GM18505 (cell line): ENCODE measurements around the gene COX6B1.
A peak's percentile ranks its signal among the peaks of the same experiment; 100 is the strongest.

Experiments used
- ATAC-seq: cut with Tn5 transposase; IDR thresholded peaks from one replicate; pipeline ENCODE4 v1.9.1; 2021; ENCODE audit not compliant: unreplicated experiment
- POLR2A ChIP-seq: IDR thresholded peaks from 4 replicates; pipeline ENCODE4 v1.6.1; 2011; ENCODE audit warnings: borderline replicate concordance; ENCODE audit not compliant: insufficient read depth, insufficient read length; ENCODE audit errors: extremely low read depth

Gene COX6B1

GRCh38 chr19:35622750-35623149, 25.4 kb upstream of the COX6B1 start:
- no peak for ATAC-seq
- no peak for TF ChIP-seq POLR2A

- ATAC-seq = no peak
- TF ChIP-seq POLR2A = no peak
These were observed 24.7 kb upstream of the COX6B1 start for GRCh38 chr19:35623327-35624010.

- ATAC-seq = no peak
- no peak for TF ChIP-seq POLR2A
These were observed 19.9 kb upstream of the COX6B1 start for GRCh38 chr19:35628264-35628564.

- TF ChIP-seq POLR2A = peak; percentile 77
These were observed 19.4 kb upstream of the COX6B1 start, which contains the start of gene RBM42 for GRCh38 chr19:35628565-35629331. RBM42 (plus strand) TSS chr19:35629036; CDS start chr19:35629154, 118 bp downstream.

GRCh38 chr19:35629332-35629633, 18.8 kb upstream of the COX6B1 start:
- no peak for TF ChIP-seq POLR2A
- no peak for ATAC-seq

More at GRCh38 chr19:35628565-35629331, 19.4 kb upstream of the COX6B1 start, which contains the start of gene RBM42:
- ATAC-seq = peak; percentile 89

GRCh38 chr19:35633727-35634440, 14.2 kb upstream of the COX6B1 start:
- TF ChIP-seq POLR2A = no peak
- ATAC-seq = no peak

- TF ChIP-seq POLR2A = no peak
- no peak for ATAC-seq
These were observed 11.5 kb upstream of the COX6B1 start for GRCh38 chr19:35636651-35637050.

- no peak for TF ChIP-seq POLR2A
- no peak for ATAC-seq
These were observed 11.0 kb upstream of the COX6B1 start for GRCh38 chr19:35637165-35637564.

GRCh38 chr19:35639321-35639639, 8.8 kb upstream of the COX6B1 start:
- TF ChIP-seq POLR2A = no peak
- no peak for ATAC-seq

- ATAC-seq = no peak
- TF ChIP-seq POLR2A = no peak
These were observed 8.3 kb upstream of the COX6B1 start for GRCh38 chr19:35639863-35640262.

- no peak for ATAC-seq
- TF ChIP-seq POLR2A = no peak
These were observed 6.5 kb upstream of the COX6B1 start, which contains the start of gene ETV2 for GRCh38 chr19:35641515-35642151. ETV2 (plus strand) TSS chr19:35641745; CDS start chr19:35642461, 716 bp downstream.

GRCh38 chr19:35642312-35642711, 5.8 kb upstream of the COX6B1 start:
- ATAC-seq = no peak
- TF ChIP-seq POLR2A = no peak

- ATAC-seq = no peak
These were observed 5.3 kb upstream of the COX6B1 start for GRCh38 chr19:35642798-35643254.

GRCh38 chr19:35643255-35644205, 4.6 kb upstream of the COX6B1 start:
- ATAC-seq = peak; percentile 42
- peak; percentile 92 for TF ChIP-seq POLR2A

More at GRCh38 chr19:35642798-35643254, 5.3 kb upstream of the COX6B1 start:
- no peak for TF ChIP-seq POLR2A
